ENCODE data around the gene PCNA.

DNA sequence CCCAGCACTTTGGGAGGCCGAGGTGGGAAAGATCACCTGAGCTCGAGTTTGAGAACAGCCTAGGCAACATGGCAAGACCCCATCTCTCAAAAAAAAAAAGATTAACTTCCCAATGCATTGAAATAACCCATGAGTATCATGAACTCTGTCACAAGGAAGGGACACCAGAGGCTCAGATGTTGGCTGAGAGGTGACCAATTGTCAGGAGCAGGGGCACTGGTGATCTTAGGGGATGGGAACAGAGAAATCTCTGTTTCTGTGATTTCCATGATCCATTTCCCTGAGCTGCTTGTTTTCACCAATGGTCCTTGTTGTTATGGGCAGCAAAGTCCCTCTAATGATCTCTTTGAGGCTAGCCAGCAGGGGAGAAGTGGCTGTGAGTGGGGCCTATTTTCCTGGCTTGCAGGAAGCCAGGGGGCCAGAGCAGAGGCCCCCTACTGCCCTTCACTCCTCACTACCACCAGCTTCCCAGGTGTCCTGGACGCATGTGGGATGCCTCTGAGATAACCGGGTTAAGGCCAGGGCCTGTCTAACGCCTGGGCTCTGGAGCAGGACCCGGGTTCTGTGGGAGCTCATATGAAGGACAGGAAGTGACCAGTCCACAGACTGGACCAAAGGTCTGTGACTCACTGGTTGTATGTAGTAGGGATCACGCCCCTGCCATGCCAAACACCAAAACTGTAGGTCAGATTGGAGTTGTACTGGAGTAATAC, 54.4 kb downstream of the PCNA start:
- TF ChIP-seq, protein P1, sequence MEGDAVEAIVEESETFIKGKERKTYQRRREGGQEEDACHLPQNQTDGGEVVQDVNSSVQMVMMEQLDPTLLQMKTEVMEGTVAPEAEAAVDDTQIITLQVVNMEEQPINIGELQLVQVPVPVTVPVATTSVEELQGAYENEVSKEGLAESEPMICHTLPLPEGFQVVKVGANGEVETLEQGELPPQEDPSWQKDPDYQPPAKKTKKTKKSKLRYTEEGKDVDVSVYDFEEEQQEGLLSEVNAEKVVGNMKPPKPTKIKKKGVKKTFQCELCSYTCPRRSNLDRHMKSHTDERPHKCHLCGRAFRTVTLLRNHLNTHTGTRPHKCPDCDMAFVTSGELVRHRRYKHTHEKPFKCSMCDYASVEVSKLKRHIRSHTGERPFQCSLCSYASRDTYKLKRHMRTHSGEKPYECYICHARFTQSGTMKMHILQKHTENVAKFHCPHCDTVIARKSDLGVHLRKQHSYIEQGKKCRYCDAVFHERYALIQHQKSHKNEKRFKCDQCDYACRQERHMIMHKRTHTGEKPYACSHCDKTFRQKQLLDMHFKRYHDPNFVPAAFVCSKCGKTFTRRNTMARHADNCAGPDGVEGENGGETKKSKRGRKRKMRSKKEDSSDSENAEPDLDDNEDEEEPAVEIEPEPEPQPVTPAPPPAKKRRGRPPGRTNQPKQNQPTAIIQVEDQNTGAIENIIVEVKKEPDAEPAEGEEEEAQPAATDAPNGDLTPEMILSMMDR (IDR thresholded peaks at IDR 0.05; ENCODE audit: low read depth, low read length, poor library complexity, severe bottlenecking) = no peak
- no peak for TF ChIP-seq EZH2phosphoT487 (IDR thresholded peaks at IDR 0.05; ENCODE audit: borderline replicate concordance, low read length)

Measured in DOHH2 (cell line).